Liver (tissue), 9 donors: Measurements from ENCODE around the gene LDAH. TPM values are rescaled to one million over a fixed set of nuclear protein-coding genes. Genes with fewer than 3 reads are reported as not detected.

Experiments
- DNase-seq: peaks from one replicate; pipeline ENCODE4 v3.0.0-alpha.2; 2017; ENCODE audit warnings: low spot score
- H3K27ac ChIP-seq, 2 donors: one replicate each; pipeline ENCODE4 v1.7.0; 2013; ENCODE audit warnings: inconsistent platforms in 2 of 2, low read length in 2 of 2, control low read depth in 1 of 2, low read depth in 1 of 2, mild to moderate bottlenecking in 1 of 2
- H3K27me3 ChIP-seq, 4 donors: one replicate each; pipeline versions ENCODE4 v1.6.1 to v1.7.0; 2013; ENCODE audit warnings: low read length in 3 of 4, inconsistent platforms in 1 of 4, mild to moderate bottlenecking in 1 of 4, moderate library complexity in 1 of 4; ENCODE audit not compliant: control insufficient read depth in 4 of 4, insufficient read depth in 4 of 4
- H3K36me3 ChIP-seq, 4 donors: one replicate each; pipeline versions ENCODE4 v1.6.1 to v1.7.0; 2013; ENCODE audit warnings: low read length in 3 of 4, mild to moderate bottlenecking in 3 of 4, low read depth in 1 of 4, moderate library complexity in 1 of 4; ENCODE audit not compliant: control insufficient read depth in 4 of 4, insufficient read depth in 3 of 4
- H3K4me1 ChIP-seq, 4 donors: one replicate each; pipeline versions ENCODE4 v1.6.1 to v1.7.0; 2013; ENCODE audit warnings: low read length in 3 of 4, mild to moderate bottlenecking in 3 of 4, moderate library complexity in 1 of 4; ENCODE audit not compliant: control insufficient read depth in 4 of 4, insufficient read depth in 4 of 4
- H3K4me3 ChIP-seq, 3 donors: one replicate each; pipeline versions ENCODE4 v1.6.1 to v1.7.0; 2013; ENCODE audit warnings: low read length in 3 of 3, control low read depth in 1 of 3, low read depth in 1 of 3, mild to moderate bottlenecking in 1 of 3
- H3K9ac ChIP-seq, 2 donors: one replicate each; pipeline ENCODE4 v1.7.0; 2013; ENCODE audit warnings: low read length in 2 of 2, mild to moderate bottlenecking in 2 of 2, moderate library complexity in 2 of 2, control low read depth in 1 of 2, low read depth in 1 of 2
- H3K9me3 ChIP-seq, 4 donors: one replicate each; pipeline versions ENCODE4 v1.6.1 to v1.7.0; 2013; ENCODE audit warnings: low read length in 3 of 4; ENCODE audit not compliant: control insufficient read depth in 4 of 4
- ATF3 ChIP-seq: IDR thresholded peaks from 2 replicates; pipeline ENCODE4 v1.6.1; 2016; ENCODE audit warnings: antibody characterized with exemption
- CTCF ChIP-seq: fragments of 150-350 bp; IDR thresholded peaks from 2 replicates; pipeline ENCODE4 v1.5.1; 2017; ENCODE audit warnings: improper control_type of control experiment, low read depth, low read length; ENCODE audit not compliant: missing input control
- EGR1 ChIP-seq, 2 donors: IDR thresholded peaks; 2 replicates each; pipeline ENCODE4 v1.6.1; 2016 to 2018; ENCODE audit warnings: antibody characterized with exemption in 2 of 2, low read depth in 2 of 2
- FOXA1 ChIP-seq: IDR thresholded peaks from 2 replicates; pipeline ENCODE4 v1.6.1; 2016; ENCODE audit warnings: antibody characterized with exemption
- FOXA2 ChIP-seq: IDR thresholded peaks from 2 replicates; pipeline ENCODE4 v1.6.1; 2016; ENCODE audit warnings: antibody characterized with exemption
- GABPA ChIP-seq, 2 donors: IDR thresholded peaks in 1 of 2; conservative IDR thresholded peaks in 1 of 2; 2 replicates each; pipeline ENCODE4 v1.6.1; 2016; ENCODE audit warnings: antibody characterized with exemption in 2 of 2, mild to moderate bottlenecking in 1 of 2, moderate library complexity in 1 of 2
- HNF4A ChIP-seq, 2 donors: conservative IDR thresholded peaks; 2 replicates each; pipeline ENCODE4 v1.6.1; 2016; ENCODE audit warnings: antibody characterized with exemption in 2 of 2, mild to moderate bottlenecking in 2 of 2
- HNF4G ChIP-seq: IDR thresholded peaks from 2 replicates; pipeline ENCODE4 v1.6.1; 2016; ENCODE audit warnings: antibody characterized with exemption
- JUND ChIP-seq, 2 donors: IDR thresholded peaks; 2 replicates each; pipeline ENCODE4 v1.6.1; 2016; ENCODE audit warnings: antibody characterized with exemption in 2 of 2
- NR2F2 ChIP-seq: IDR thresholded peaks from 2 replicates; pipeline ENCODE4 v1.6.1; 2016; ENCODE audit warnings: antibody characterized with exemption
- RAD21 ChIP-seq, 2 donors: IDR thresholded peaks; 2 replicates each; pipeline ENCODE4 v1.6.1; 2016; ENCODE audit warnings: antibody characterized with exemption in 2 of 2, mild to moderate bottlenecking in 2 of 2
- REST ChIP-seq: IDR thresholded peaks from 2 replicates; pipeline ENCODE4 v1.6.1; 2016; ENCODE audit warnings: antibody characterized with exemption, mild to moderate bottlenecking
- RXRA ChIP-seq, 2 donors: IDR thresholded peaks; 2 replicates each; pipeline ENCODE4 v1.6.1; 2017 to 2018; ENCODE audit warnings: antibody characterized with exemption in 2 of 2, mild to moderate bottlenecking in 1 of 2
- SP1 ChIP-seq: IDR thresholded peaks from 2 replicates; pipeline ENCODE4 v1.6.1; 2018; ENCODE audit warnings: antibody characterized with exemption, mild to moderate bottlenecking
- TAF1 ChIP-seq: conservative IDR thresholded peaks from 2 replicates; pipeline ENCODE4 v1.6.1; 2016; ENCODE audit warnings: antibody characterized with exemption, mild to moderate bottlenecking
- YY1 ChIP-seq: IDR thresholded peaks from 2 replicates; pipeline ENCODE4 v1.6.1; 2016; ENCODE audit warnings: antibody characterized with exemption, mild to moderate bottlenecking
- WGBS: extraction: QIAGEN DNeasy Blood & Tissue Kit; methylation state at CpG from one replicate; pipeline ENCODE4 v1.1.7; 2013; 5-methylcytosine and 5-hydroxymethylcytosine counted together
- polyA plus RNA-seq, 2 donors: library from polyadenylated mRNA; stranded (reverse) in 1 of 2; unstranded in 1 of 2; fragments of 200-250 nt in 1 of 2; fragments of >200 nt in 1 of 2; fragmentation: Nextera tagmentation in 1 of 2; extraction: Ambion mirVana in 1 of 2; gene quantifications; one replicate each; pipeline versions ENCODE4 v1.2.1 to v1.2.3, GENCODE V29; 2013 to 2015
- total RNA-seq, 2 donors: library from RNA; depleted of rRNA; stranded (reverse); fragments of >200 nt; gene quantifications; one replicate each; pipeline ENCODE4 v1.2.3, GENCODE V29; 2014
- TF ChIP-seq, protein P1 (sequence below): IDR thresholded peaks from 2 replicates; pipeline ENCODE4 v1.6.1; 2016; ENCODE audit warnings: antibody characterized with exemption
- TF ChIP-seq, protein P2 (sequence below): IDR thresholded peaks from 2 replicates; pipeline ENCODE4 v1.6.1; 2016; ENCODE audit warnings: antibody characterized with exemption
- donor health status: healthy.
- donor health status: healthy.
- donor health status: healthy.
- donor health status: healthy.
- donor health status: healthy.

The LDAH gene
- total and polyA plus RNA-seq, 4 donors = 5.8 to 17.7 (median 9.7) TPM

- no peak overlapping the region for H3K27ac ChIP-seq
- H3K4me3 ChIP-seq = no peak overlapping the region
- no peaks in the 10 kb centered on the region for H3K4me1 ChIP-seq
- peaks cover 0 to 8% (median 3%) of the 10 kb centered on the region in 4 donors for H3K27me3 ChIP-seq
- no peak for DNase-seq
- H3K36me3 ChIP-seq = no peaks in the 10 kb centered on the region
- H3K9ac ChIP-seq = no peak overlapping the region
- no peaks in the 10 kb centered on the region for H3K9me3 ChIP-seq
- 76% methylated on average over 1 of the region's 1 CpG for WGBS
- no peak for TF ChIP-seq TAF1
- TF ChIP-seq GABPA (IDR thresholded peaks at IDR 0.05 in 1 of 2, conservative IDR thresholded peaks at IDR 0.05 in 1 of 2) = no peak
- TF ChIP-seq, protein P1, sequence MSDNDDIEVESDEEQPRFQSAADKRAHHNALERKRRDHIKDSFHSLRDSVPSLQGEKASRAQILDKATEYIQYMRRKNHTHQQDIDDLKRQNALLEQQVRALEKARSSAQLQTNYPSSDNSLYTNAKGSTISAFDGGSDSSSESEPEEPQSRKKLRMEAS = no peak
- TF ChIP-seq RAD21 (IDR thresholded peaks at IDR 0.05) = no peak
These were observed 13.6 kb upstream of the LDAH start for GRCh38 chr2:20836521-20836920.

DNA sequence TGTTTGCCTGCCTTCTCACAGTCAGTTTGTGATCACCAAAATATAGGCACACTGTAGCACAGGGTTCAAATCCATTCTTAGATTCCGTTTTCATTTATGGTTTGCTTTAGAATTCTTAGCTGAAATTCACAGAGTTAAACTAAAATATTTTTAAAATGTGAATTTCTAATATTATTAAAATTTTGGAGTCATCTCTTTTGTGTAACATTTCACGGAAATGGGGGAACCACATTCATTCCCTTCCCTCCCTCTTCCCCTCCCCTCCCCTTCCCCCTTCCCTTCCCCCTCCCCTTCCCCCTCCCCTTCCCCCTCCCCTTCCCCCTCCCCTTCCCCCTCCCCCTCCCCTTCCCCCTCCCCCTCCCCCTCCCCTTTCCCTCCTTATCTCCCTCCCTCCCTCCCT lies 11.4 kb upstream of the LDAH start:
- Histone ChIP-seq H3K4me3 (no peak overlapping the region), H3K27ac (no peak overlapping the region), H3K9me3 (no peaks in the 10 kb centered on the region), H3K36me3 (no peaks in the 10 kb centered on the region), H3K9ac (no peak overlapping the region), H3K4me1 (no peaks in the 10 kb centered on the region), H3K27me3 (peaks cover 0 to 8% (median 2%) of the 10 kb centered on the region in 4 donors)
- WGBS = 83% methylated on average over 2 of the region's 2 CpGs
- TF ChIP-seq HNF4A (conservative IDR thresholded peaks at IDR 0.05) = no peak
- TF ChIP-seq YY1 = no peak
- no peak for TF ChIP-seq FOXA1
- TF ChIP-seq REST = no peak
- TF ChIP-seq, protein P2, sequence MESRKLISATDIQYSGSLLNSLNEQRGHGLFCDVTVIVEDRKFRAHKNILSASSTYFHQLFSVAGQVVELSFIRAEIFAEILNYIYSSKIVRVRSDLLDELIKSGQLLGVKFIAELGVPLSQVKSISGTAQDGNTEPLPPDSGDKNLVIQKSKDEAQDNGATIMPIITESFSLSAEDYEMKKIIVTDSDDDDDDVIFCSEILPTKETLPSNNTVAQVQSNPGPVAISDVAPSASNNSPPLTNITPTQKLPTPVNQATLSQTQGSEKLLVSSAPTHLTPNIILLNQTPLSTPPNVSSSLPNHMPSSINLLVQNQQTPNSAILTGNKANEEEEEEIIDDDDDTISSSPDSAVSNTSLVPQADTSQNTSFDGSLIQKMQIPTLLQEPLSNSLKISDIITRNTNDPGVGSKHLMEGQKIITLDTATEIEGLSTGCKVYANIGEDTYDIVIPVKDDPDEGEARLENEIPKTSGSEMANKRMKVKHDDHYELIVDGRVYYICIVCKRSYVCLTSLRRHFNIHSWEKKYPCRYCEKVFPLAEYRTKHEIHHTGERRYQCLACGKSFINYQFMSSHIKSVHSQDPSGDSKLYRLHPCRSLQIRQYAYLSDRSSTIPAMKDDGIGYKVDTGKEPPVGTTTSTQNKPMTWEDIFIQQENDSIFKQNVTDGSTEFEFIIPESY = no peak
- TF ChIP-seq, protein P1 = no peak
- TF ChIP-seq TAF1 = no peak
- no peak for TF ChIP-seq EGR1 (IDR thresholded peaks at IDR 0.05; ENCODE audit: low read depth in 2 of 2)
- no peak for TF ChIP-seq SP1
- TF ChIP-seq JUND (IDR thresholded peaks at IDR 0.05) = no peak
- TF ChIP-seq HNF4G = no peak
- TF ChIP-seq NR2F2 = no peak
- no peak for TF ChIP-seq ATF3
- no peak for TF ChIP-seq GABPA (IDR thresholded peaks at IDR 0.05 in 1 of 2, conservative IDR thresholded peaks at IDR 0.05 in 1 of 2)
- TF ChIP-seq RAD21 (IDR thresholded peaks at IDR 0.05) = no peak
- TF ChIP-seq CTCF = no peak
- TF ChIP-seq RXRA (IDR thresholded peaks at IDR 0.05) = no peak
- TF ChIP-seq FOXA2 = no peak
- no peak for DNase-seq
